ENCODE measurements around the gene KIF19.
"Not testable (repeated sequence)": the region's sequence is repeated elsewhere in the genome, so short reads cannot be mapped to it uniquely, and the experiment has no call there.

Gene KIF19

DNA sequence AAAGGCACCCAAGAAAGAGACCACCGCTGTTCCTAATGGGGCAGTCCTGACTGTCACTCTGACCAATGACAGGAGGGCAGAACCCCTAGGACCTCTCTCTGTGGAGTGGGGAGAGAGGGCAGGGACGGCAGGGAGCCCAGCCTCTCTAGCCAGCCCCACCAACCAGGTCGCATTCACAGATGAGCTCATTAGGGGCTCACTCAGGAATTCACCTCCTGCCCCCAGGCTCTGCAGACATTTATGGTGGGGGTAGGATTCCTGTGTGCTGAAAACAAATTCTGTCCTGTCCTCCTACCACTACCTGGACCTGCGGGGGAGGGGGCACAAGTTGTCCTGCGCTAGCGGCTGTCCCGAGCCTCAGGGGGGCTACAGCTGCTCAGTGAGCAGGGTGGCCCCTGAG is 78.2 kb downstream of the KIF19 start:
- no peaks in the 10 kb centered on the region for H3K36me3 ChIP-seq
- TF ChIP-seq, protein P1, sequence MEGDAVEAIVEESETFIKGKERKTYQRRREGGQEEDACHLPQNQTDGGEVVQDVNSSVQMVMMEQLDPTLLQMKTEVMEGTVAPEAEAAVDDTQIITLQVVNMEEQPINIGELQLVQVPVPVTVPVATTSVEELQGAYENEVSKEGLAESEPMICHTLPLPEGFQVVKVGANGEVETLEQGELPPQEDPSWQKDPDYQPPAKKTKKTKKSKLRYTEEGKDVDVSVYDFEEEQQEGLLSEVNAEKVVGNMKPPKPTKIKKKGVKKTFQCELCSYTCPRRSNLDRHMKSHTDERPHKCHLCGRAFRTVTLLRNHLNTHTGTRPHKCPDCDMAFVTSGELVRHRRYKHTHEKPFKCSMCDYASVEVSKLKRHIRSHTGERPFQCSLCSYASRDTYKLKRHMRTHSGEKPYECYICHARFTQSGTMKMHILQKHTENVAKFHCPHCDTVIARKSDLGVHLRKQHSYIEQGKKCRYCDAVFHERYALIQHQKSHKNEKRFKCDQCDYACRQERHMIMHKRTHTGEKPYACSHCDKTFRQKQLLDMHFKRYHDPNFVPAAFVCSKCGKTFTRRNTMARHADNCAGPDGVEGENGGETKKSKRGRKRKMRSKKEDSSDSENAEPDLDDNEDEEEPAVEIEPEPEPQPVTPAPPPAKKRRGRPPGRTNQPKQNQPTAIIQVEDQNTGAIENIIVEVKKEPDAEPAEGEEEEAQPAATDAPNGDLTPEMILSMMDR (IDR thresholded peaks at IDR 0.05; ENCODE audit: low read depth, low read length) = no peak
- no peaks in the 10 kb centered on the region for H3K9me3 ChIP-seq (ENCODE audit: severe bottlenecking)
- no peak overlapping the region for H3K27ac ChIP-seq
- DNase-seq = no peak
- H3K4me3 ChIP-seq (ENCODE audit: low read depth, low read length) = no peak overlapping the region
- no peaks in the 10 kb centered on the region for H3K27me3 ChIP-seq (ENCODE audit: insufficient read depth, low read depth, severe bottlenecking)

DNA sequence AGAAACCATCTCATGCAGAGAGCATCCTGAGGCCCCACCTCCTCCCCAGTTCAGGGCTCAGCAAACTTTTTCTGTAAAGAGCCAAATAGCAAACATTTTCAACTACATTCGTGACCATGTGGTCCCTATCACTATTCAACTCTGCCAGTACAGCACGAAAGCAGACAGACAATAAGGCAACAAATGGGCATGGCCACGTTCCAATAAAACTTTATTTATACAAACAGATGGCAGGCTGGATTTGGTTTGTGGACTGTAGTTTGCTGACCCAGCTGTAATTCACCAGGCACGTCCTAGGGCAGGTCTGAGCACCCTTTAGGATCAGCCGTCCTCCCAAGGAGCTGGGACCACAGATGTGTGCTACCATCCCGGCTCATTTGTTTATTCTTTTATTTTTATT is 78.8 kb downstream of the KIF19 start:
- TF ChIP-seq, protein P1 (IDR thresholded peaks at IDR 0.05; ENCODE audit: low read depth, low read length) = no peak
- no peak overlapping the region for H3K4me3 ChIP-seq (ENCODE audit: low read depth, low read length)
- no peaks in the 10 kb centered on the region for H3K9me3 ChIP-seq (ENCODE audit: severe bottlenecking)
- no peaks in the 10 kb centered on the region for H3K36me3 ChIP-seq
- H3K27ac ChIP-seq = no peak overlapping the region
- DNase-seq = no peak
- no peaks in the 10 kb centered on the region for H3K27me3 ChIP-seq (ENCODE audit: insufficient read depth, low read depth, severe bottlenecking)

DNA sequence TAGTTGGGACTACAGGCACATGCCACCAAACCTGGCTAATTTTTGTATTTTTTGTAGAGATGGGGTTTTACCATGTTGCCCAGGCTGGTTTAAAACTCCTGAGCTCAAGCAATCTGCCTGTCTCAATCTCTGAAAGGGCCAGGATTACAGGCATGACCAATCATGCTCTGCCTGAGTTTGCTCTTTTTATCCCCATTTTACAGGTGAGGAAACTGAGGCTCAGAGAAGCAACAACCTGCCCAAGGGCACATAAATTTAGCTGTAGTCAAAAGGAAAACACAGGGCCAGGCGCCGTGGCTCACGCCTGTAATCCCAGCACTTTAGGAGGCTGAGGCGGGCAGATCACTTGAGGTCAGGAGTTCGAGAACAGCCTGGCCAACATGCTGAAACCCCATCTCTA is 79.3 kb downstream of the KIF19 start:
- not testable (repeated sequence) for H3K27me3 ChIP-seq (ENCODE audit: insufficient read depth, low read depth, severe bottlenecking); DNase-seq; H3K36me3 ChIP-seq; H3K4me3 ChIP-seq (ENCODE audit: low read depth, low read length); H3K27ac ChIP-seq; H3K9me3 ChIP-seq (ENCODE audit: severe bottlenecking)
